Measurements from ENCODE around the gene PRKCZ.

PRKCZ gene

DNA sequence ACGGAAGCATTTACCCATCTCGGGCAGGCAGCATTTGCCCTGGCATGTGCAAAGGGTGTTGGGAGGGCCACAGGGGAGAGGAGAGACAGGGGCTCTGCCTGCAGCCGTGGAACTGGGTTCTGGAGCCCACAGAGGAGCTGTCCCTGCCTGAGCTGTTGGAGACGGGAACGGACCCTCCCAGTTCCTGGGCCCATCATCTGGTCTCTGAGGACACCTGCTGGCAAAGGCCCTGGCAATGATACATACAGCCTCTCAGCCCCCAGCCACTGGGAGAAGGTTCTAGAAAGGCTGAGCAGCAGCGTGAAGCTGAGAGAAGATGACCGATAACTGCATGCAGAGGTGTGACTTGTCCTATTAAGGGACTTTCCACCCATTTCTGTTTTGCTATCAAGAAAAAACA lies 113.0 kb downstream of the PRKCZ start:
- no peak for DNase-seq

DNA sequence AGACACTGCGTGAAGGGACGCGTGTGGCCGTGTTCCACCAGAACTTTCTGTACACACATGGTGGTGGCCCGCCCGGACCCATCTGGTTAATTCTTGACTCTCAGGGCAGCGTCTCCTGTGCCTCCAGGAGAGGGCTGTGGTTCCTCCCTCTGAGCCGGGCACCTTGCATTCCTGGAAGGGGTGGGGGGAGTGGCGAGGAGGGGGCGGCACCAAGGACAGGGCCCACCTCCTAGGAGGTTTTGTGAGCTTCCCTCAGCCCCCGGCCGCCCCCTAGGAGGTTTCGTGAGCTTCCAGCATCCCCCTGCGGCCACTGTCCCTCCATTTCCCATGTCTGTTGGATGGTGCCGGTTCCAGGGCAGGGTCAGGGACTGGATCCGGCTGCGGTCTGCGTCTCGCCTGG lies 115.4 kb downstream of the PRKCZ start:
- no peak for DNase-seq

GRCh38 chr1:2166254-2166653 lies 116.0 kb downstream of the PRKCZ start:
- no peak for DNase-seq

DNA sequence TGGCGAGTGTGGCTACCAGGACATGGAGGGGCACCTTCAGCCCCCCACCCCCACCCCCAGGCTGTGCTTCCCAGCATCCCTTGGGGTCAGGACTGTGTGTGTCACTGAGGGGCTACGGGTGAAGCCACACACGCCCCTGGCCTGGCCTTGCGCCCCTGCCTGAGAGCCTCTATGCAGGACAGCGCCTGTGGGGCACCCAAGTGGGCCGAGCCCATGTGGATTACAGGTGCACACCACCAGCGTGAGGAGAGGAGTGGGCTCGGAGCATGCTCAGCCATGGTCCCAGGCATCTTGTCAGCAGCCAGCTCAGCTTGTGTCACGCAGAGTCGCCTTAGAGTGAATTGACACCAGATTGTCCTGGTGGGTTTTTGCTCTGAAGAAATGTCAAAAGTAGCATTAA lies 116.5 kb downstream of the PRKCZ start:
- no peak for DNase-seq

- DNase-seq: no peak
Measured at GRCh38 chr1:2168090-2168489, 117.9 kb downstream of the PRKCZ start.

DNA sequence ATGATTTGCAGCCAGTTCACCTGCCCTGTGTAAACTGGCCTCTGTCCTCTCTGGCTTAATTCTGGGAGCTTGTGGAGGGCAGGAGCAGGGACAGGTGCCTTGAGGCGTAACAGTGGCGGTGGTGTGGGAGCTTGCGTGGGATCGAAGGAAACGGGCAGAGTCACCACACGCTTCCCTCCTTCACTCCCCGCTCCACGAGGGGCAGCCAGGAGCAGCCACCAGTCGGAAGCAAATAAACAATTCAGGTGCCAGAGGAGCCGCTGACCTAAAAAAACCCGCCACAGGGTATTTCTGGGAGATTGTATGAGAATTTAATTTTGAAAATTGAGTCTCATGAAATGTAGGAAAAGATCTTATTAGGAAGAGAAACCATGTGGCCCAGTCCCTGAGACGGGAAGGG lies 118.3 kb downstream of the PRKCZ start:
- DNase-seq: no peak

DNA sequence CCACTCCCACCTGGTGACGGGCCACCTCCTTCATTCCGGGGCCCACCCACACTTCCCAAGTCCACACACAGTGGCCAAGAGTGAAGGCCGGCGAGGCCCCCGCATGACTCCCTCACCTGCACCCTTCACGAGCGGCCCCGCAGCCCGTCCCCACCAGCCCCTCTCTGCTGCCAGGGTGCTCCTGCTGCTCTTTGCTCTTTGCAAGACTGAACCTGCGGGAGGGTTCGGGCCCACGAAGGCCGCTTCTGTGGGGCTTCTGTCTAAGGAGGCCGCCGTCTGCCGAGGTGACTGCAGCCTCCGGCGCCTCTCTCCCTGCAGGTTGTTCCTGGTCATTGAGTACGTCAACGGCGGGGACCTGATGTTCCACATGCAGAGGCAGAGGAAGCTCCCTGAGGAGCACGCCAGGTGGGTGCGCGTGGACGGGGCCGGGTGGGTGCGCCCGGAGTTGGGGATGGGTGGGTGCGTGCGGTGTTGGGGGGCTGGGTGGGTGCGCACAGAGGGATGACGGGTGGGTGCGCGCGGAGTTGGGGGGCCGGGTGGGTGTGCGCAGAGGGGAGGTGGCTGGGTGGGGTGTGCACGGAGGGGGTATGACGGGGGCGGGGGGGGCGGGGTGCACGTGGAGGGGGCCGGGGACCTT lies 119.1 kb downstream of the PRKCZ start:
- DNase-seq: no peak

DNA sequence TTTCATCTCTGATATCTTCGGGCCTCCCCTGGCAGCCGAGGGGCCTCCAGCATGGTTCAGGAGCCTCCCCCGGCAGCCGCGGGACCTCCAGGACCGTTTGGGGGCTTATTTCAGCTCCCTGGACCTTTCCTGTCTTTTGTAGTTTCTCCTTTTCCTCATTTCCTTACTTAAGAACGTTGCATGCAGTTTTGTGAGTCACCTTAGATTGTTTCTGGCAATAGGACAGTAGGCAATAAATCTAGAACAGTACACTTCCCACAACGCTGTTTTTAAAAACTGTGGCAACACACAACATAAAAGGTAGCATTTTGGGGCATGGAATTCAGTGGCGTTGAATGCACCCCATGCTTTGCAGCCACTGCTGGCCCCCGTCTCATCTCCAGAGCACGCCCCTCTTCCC lies 120.0 kb downstream of the PRKCZ start:
- no peak for DNase-seq

DNA sequence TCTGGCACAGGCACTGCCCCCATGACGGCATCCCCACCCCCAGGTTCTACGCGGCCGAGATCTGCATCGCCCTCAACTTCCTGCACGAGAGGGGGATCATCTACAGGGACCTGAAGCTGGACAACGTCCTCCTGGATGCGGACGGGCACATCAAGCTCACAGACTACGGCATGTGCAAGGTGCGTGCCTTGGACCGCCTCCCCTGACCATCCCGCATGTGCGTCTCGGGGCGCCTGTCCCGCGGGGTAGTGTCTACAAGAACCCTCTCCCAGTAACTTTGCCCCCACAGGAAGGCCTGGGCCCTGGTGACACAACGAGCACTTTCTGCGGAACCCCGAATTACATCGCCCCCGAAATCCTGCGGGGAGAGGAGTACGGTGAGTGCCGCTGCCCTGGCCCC lies 121.8 kb downstream of the PRKCZ start:
- DNase-seq: no peak

DNA sequence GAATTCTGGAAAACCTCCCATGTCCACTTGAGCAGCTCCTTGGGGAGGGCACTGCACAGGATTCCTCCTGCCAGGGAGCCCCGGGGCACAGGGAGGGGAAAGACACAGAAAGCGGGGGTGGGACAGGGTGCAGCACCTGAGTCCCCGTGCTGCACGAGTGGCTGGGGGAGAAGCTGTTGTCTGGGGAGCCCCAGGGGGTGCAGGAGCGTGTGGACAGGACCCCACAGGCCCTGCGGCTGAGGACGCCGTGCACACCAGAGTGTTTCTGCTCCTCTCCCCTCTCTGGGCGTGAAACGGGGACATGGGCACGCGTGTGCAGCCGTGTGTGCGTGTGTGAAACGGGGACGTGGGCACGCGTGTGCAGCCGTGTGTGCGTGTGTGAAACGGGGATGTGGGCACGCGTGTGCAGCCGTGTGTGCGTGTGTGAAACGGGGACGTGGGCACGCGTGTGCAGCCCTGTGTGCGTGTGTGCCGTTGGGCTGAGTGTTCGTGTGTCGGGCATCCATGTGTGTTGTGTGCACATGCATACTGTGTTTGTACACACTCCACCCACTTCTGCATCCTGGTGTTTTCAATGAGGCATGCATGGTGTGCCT lies 122.4 kb downstream of the PRKCZ start:
- DNase-seq: no peak

DNA sequence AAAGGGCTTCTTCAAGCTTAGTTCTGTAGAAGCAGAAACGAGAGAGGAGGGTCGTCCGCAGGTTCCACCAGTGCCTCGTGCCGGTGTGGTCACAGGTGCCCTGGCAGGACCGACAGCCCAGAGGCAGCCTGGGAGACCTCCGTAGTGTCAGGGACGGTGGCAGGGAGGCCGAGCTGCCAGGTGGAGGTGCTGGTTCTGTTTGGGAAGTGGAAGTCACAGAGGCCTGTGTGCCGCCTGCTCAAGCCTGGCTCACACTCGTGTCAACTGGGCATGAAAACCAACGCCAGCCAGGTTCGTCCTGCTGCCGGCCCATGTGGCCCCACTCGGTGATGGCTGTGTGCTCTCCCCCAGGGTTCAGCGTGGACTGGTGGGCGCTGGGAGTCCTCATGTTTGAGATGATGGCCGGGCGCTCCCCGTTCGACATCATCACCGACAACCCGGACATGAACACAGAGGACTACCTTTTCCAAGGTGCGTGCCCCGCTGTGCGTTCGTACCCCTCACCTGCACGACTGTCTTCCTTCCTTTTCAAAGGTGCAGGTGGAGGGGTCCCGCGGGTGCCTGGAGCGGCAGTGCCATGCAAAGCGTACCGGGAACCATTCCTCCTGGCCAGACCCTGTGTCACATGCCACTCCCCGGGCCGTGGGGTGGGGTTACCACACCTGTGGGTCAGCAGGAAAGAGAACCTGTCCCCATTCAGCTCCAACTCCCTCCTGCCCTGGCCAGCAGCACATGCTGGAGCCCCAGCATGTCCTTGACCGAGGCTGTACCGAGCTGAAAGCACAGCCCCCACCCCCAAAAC lies 123.5 kb downstream of the PRKCZ start:
- no peak for DNase-seq

GRCh38 chr1:2174348-2175054 lies 124.3 kb downstream of the PRKCZ start:
- peak; percentile 56 for DNase-seq

DNA sequence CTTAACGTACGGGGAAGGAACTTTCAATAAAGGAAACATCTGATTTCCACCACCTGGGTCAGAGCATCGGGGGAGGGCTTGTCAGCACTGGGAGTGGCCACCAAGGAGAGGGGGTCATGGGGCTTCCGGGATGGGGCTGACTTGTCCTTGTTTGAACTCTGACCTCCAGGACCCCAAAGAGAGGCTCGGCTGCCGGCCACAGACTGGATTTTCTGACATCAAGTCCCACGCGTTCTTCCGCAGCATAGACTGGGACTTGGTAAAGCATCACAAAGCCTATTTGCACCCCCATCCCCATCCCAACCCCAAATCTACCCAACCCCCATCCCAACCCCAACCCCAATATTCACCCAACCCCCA lies 124.8 kb downstream of the PRKCZ start:
- DNase-seq: no peak

- no peak for DNase-seq
Measured at GRCh38 chr1:2175681-2176454, 125.7 kb downstream of the PRKCZ start.

GRCh38 chr1:2176615-2177014 lies 126.4 kb downstream of the PRKCZ start:
- DNase-seq: no peak

- no peak for DNase-seq
Measured at GRCh38 chr1:2177541-2177940, 127.3 kb downstream of the PRKCZ start.

GRCh38 chr1:2177946-2178538 lies 127.8 kb downstream of the PRKCZ start:
- DNase-seq: no peak

- DNase-seq: no peak
Measured at GRCh38 chr1:2178875-2179274, 128.7 kb downstream of the PRKCZ start.

DNA sequence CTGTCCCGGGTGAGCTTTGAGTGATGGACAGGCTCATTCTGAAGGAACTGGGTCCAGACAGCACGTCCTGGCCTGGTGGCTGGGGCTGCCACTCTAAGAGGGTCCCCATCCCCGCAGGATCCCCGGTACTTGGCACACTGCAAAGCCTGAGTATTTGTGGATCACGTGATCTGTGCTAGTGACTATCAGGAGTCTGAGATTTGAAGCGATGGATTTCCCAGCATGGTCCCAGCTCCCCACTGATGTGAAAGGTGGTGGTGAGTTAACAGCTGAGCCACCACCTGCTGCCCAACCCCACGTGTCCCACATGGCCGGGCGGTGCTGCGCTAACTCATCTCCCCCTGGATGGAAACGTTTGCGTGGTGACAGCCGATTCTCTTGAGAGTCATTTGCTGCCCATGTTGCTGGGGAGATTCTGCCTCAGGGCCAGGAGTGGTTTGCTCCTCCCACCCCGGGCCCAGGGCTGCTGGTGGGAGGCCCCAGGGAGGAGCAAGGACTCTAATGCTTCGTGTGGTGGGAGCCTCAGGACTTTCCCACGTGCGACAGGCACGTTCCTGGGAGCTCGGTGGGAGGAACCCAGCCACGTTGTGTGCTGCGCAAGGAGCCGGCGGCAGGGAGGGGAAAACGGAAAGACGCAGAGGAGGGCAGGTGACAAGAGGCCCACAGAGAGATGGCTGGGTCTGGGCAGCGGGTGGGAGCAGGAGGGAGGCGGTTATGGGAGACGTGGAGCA lies 129.2 kb downstream of the PRKCZ start:
- no peak for DNase-seq

- no peak for DNase-seq
Measured at GRCh38 chr1:2180297-2181245, 130.4 kb downstream of the PRKCZ start.

- DNase-seq: no peak
Measured at GRCh38 chr1:2181271-2181670, 131.1 kb downstream of the PRKCZ start.

Data from hematopoietic multipotent progenitor cell treated with erythropoietin and hydrocortisone succinate and interleukin-3 and kit ligand, for 4 days (in vitro differentiated cells).